WI38 (cell line): ENCODE results near the gene RNF8.
"Not testable (repeated sequence)": the region's sequence is repeated elsewhere in the genome, so short reads cannot be mapped to it uniquely, and the experiment has no call there.

Experiments
- H3K4me3 ChIP-seq: 2 replicates; pipeline ENCODE4 v1.5.1; 2011; ENCODE audit warnings: low read depth, mild to moderate bottlenecking, control low read depth, low read length
- TF ChIP-seq, protein P1 (sequence below): IDR thresholded peaks from 2 replicates; pipeline ENCODE4 v1.5.1; 2012; ENCODE audit warnings: low read depth, mild to moderate bottlenecking, control low read depth, low read length

Gene RNF8, protein sequence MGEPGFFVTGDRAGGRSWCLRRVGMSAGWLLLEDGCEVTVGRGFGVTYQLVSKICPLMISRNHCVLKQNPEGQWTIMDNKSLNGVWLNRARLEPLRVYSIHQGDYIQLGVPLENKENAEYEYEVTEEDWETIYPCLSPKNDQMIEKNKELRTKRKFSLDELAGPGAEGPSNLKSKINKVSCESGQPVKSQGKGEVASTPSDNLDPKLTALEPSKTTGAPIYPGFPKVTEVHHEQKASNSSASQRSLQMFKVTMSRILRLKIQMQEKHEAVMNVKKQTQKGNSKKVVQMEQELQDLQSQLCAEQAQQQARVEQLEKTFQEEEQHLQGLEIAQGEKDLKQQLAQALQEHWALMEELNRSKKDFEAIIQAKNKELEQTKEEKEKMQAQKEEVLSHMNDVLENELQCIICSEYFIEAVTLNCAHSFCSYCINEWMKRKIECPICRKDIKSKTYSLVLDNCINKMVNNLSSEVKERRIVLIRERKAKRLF

DNA sequence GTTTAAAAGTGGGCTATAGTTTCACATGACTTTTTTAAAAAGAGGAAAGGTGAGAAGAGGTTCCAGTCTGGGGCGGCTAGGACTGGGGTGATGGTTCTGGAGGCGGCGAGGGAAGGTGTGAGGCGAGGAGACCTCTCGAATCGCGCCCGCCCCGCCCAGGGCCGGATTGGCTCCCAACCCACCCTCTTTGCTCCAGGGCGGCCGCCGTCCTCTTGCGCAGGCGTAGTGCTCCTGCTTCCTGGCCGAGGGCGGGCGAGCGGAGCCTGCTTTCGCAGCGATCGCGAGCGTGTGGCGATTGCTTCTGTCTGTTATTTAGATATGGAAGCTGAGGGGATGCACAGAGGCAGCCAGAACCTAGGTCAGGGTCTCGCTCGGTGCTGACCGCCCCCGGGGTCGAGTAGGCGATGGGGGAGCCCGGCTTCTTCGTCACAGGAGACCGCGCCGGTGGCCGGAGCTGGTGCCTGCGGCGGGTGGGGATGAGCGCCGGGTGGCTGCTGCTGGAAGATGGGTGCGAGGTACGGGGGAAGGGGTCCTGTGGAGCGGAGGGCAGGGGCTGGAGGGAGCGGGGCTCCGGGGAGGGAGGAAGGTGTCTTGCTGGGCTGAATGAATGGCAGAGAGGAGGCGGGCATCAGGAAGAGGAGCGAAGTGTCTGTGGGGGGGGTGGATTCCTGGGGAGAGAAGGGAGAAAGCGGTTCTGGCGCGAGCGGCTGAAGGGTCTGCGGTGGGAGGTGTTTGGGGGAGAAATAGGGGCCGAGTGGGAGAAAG, at the start of gene RNF8:
Gene RNF8, plus strand, starts transcription at position 223 of the 765 bp plus-strand sequence. Its CDS starts 182 bp downstream, at position 405.
- TF ChIP-seq, protein P1, sequence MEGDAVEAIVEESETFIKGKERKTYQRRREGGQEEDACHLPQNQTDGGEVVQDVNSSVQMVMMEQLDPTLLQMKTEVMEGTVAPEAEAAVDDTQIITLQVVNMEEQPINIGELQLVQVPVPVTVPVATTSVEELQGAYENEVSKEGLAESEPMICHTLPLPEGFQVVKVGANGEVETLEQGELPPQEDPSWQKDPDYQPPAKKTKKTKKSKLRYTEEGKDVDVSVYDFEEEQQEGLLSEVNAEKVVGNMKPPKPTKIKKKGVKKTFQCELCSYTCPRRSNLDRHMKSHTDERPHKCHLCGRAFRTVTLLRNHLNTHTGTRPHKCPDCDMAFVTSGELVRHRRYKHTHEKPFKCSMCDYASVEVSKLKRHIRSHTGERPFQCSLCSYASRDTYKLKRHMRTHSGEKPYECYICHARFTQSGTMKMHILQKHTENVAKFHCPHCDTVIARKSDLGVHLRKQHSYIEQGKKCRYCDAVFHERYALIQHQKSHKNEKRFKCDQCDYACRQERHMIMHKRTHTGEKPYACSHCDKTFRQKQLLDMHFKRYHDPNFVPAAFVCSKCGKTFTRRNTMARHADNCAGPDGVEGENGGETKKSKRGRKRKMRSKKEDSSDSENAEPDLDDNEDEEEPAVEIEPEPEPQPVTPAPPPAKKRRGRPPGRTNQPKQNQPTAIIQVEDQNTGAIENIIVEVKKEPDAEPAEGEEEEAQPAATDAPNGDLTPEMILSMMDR, result no peak
- H3K4me3 ChIP-seq, result peak within 1 kb of the TSS; percentile 93

DNA sequence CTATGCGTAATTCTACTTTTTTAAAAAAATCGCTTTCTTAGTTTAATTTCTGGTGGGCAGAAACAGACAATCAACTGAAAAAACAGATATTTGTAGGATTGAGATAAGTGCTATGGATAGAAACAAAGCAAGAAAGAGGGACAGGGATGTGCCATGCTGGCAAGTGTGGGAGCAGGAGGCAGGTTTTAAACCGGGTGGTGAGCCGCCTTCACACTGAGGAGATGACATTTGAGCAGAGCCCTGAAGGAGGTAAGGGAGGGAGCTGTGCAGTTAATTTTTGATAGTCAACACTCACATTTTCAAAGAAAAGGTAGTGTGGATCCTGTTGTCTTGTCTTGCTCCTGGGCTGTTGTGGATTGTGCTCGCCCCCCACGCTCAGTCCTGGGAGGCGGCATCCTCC, 49.0 kb upstream of the RNF8 start:
- TF ChIP-seq, protein P1, result no peak
- no peak overlapping the region for H3K4me3 ChIP-seq

DNA sequence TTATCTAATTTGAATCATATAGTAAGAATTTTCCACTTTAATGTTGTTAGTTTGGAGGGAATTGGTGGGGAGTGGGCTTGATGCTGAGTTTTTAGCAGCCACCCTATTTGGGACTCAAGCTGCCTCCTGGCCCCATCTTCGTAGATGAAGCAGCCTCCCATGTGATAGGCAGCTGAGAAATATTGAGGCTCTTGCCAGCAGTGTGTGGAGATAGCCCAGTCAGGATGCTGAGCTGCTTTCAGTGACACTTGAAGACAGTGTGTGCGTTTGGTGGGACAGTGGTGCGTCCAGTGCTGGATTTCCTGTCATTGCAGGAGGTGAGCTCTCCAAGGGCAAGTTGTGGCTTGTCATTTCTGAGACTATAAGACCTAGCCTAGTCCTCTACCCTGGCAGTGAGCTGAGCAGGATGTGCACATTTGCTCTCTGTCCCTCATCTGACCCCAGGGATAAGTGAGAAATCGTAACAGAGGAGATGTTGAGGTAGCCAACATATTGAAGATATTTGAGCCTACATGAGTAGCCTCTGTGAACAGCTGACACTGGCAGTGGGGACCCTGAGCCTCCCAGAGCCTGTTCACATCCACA, 47.9 kb upstream of the RNF8 start:
- TF ChIP-seq, protein P1, result no peak
- no peak overlapping the region for H3K4me3 ChIP-seq

DNA sequence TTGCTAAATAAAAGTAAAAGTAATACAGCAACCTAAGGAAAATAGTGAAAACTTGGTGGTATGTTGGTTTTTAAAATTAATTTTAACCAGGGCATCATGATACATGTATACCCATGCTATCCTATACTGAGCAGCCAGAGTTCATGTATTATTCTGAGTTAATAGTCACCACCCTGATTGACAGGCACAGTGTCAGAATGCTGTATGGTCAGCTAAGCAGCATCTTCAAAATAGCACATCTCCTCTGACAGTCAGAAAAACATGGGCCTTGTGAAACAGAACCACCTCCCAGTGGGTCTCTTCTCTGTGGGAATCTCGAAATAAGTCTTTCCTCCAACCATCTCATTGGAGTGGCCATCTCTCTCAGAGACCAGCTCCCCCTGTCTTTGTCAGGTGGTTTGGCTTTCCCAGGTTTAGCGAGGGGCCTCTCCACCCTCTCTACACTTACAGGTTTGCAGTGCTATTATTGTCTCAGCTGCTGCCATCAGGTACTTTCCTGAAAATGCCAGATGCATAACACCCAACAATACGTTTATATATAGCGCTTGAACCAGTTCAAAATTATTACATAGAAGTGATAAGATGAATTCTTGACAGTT, 47.1 kb upstream of the RNF8 start:
- no peak overlapping the region for H3K4me3 ChIP-seq
- TF ChIP-seq, protein P1, result no peak

DNA sequence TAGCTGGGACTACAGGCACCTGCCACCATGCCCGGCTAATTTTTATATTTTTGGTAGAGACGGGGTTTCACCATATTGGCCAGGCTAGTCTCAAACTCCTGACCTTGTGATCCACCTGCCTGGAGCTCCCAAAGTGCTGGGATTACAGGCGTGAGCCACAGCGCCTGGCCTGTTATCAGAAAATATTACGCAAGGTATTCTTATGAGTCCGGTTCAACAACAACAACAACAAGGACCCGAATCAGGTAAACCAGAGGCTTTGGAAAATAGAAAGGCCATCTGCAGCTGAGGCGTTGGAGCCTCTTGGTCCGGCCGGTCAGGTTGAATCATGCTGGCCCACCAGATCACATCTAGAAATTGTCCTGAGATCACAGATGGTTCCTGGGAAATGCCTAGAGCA, 46.3 kb upstream of the RNF8 start:
- H3K4me3 ChIP-seq, result not testable (repeated sequence)

DNA sequence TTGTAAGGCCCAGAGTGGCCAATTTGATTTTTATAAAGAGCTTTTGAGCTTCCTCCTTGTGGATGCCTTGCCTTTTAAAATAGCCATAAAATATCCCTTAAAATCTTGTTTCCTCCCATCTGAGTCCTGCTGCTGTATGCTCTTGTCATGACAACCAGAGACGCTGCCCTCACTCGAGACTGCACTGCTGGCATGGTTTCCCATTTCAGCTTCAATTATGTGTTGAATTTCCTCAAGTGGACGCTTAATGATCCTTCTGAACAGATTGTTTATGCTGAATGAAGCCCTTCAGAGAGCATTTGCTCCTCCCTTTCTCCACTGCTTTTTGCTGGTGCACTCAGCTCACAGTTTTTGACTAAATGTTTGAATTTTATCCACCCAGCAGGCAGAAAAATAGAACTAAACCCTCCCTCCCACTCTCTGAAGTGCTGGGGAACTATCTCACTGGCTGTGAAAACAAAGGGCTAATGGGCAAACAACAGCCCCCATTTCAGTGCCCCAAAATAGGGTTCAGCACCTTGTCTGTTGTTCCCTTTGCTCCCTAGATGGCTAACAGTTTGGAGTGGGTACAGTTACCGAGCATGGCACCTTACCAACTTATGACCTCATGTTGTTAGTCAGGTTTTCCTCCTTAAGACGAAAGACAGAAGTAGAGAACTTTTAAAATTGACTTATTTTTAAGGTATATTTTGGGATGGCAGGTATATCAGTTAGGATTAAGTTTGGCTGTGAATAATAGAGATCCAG, 45.5 kb upstream of the RNF8 start:
- TF ChIP-seq, protein P1, result no peak
- no peak overlapping the region for H3K4me3 ChIP-seq

DNA sequence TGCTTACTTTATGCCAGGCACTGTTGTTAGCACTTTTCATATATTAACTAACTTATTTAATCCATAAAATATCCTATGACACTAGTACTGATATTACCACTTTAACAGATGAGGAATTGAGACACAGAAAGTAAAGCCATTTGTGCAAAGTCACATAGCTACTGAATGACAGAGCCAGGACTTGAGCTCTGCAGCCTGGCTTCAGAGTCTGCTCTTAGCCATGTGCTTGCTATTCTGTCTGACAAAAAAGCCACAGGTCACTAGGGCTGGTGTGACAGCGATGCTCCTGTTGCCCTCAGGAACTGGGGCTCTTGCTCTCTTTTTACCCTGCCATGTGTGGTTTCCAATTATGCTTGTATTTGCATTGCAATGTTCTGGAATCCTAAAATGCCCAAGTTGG, 44.7 kb upstream of the RNF8 start:
- TF ChIP-seq, protein P1, result no peak

More for the DNA sequence above, 44.7 kb upstream of the RNF8 start:
- H3K4me3 ChIP-seq, result no peak overlapping the region
